Placental pericyte (primary cell): ENCODE results near the gene KRT23. TPM values are rescaled to one million over a fixed set of nuclear protein-coding genes. Genes with fewer than 3 reads are reported as not detected.

Experiments
- total RNA-seq: library from RNA; depleted of rRNA; stranded (reverse); fragments of >200 nt; gene quantifications from 2 replicates; pipeline ENCODE4 v1.2.3, GENCODE V29; 2012

KRT23 gene, protein sequence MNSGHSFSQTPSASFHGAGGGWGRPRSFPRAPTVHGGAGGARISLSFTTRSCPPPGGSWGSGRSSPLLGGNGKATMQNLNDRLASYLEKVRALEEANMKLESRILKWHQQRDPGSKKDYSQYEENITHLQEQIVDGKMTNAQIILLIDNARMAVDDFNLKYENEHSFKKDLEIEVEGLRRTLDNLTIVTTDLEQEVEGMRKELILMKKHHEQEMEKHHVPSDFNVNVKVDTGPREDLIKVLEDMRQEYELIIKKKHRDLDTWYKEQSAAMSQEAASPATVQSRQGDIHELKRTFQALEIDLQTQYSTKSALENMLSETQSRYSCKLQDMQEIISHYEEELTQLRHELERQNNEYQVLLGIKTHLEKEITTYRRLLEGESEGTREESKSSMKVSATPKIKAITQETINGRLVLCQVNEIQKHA
- total RNA-seq, result 0.22 TPM in 1 of 2 replicates, not detected in the other

DNA sequence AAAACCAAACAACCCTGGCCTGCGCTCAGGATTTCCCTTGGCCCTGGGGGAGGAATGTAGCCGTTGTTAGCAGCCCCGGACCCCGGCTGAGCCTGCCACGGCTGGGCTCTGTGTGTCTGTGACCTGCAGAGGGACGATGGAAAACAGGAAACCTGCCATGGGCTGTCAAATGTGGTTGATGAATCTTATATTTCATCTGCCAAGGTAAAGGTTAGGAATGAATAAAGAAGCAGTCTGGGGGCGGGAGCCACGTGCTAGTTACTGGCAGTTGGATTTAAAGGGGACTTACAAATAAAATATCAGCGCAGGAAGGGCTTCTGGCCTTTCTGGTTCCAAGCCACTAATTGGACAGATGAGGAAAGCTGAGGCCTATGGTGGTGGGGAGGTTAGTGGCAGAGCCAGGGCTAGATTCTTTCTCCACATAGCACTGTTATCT is at the start of gene KRT23:
KRT23 (minus strand) TSS at position 263 of the 436 bp plus-strand sequence. CDS start 1,043 bp downstream, outside the sequence.

DNA sequence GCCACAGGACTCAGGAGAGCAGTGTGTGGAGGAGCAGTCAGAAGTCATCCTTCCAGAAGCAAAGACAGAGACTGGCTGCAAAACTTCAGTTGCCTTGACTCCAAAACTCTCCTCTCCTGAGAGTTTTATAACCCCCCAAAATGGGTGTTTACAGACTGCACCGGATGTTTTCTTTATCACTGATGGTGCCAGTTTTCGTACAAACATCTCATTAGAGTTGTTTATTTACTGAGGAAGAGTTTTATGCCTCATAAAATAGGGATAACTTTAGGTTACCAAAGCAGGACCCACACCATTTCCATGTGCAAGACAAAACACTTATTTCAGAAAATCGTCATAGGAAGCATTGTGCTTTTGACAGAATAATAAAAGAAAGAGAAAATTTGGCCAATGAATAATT is 46.8 kb upstream of the KRT23 start, which contains the start of gene KRT40:
KRT40 (minus strand) TSS at position 101 of the 400 bp plus-strand sequence; CDS start at position 48, 53 bp downstream.

DNA sequence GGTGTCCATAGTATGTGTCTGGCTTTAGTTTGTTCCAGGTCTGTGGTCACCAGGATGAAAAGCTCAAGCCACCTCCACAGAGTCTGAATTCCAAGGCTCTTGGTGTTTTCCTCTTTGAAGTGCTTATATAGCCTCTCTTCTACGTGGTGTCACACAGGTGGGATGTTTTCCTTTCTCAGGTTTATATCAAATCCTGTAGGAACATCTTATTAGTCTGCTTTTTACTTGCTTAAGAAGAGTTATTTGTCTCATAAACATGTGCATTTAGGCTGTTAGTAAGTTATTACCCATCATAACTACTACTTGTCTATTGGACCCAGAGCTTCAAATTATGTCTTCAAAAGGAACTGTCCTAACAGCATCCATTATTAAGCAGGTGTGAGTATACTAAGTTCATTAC is 29.4 kb upstream of the KRT23 start, which contains the start of gene KRT39:
KRT39 (minus strand) TSS at position 101 of the 400 bp plus-strand sequence; CDS start at position 9, 92 bp downstream.

DNA sequence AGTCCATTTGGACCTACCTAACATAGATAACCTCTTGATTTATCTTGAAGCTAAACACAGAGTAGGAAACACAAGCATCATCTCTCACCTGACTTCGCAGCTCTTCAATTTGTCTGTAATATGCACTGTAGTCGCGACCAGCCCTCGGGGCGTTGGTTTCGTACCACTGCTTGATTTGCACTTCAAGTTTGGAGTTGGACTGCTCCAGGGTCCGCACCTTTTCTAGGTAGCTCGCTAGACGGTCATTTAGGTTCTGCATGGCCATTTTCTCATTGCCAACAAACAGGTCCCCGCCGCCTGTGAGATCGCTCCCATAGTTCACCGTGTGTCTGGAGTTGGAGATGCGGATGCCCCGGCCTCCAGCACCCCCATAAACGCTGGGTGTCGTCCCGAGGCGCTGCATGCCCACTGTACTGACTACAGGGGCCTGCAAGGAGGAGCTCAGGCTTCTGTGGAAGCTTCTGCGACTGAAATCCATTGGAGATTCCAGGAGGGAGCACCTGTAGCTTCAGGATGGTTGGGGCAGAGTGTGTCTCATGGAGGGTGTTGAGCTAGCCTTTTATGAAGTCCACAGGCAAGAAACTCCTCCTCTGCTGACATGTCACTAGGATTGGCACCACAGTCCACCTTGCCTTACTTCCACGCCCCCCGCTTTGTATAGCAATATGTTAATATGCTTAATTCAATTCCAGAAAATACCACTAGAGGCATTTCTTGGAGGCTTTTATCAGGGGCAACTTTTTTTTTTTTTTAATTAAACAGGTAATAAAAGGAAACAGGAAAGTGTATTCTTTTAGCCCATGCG is 52.5 kb downstream of the KRT23 start, which contains the start of gene KRT20:
KRT20 (minus strand) TSS at position 535 of the 805 bp plus-strand sequence; CDS start at position 478, 57 bp downstream.

Other genes with a start within 250 kb of the KRT23 start
- gene KRT24, start 233.9 kb downstream of the KRT23 start, total RNA-seq, result 0.14 TPM in 1 of 2 replicates, not detected in the other
- gene KRT25, start 182.3 kb downstream of the KRT23 start, total RNA-seq, result not detected in 2 replicates
- gene KRT26, start 165.4 kb downstream of the KRT23 start, total RNA-seq, result not detected in 2 replicates
- gene KRT27, start 155.1 kb downstream of the KRT23 start, total RNA-seq, result not detected in 2 replicates
- gene KRT28, start 137.7 kb downstream of the KRT23 start, total RNA-seq, result not detected in 2 replicates
- 3.1 and 3.5 TPM in 2 replicates for gene KRT10, start 115.0 kb downstream of the KRT23 start, total RNA-seq
- gene KRT12, start 70.4 kb downstream of the KRT23 start, total RNA-seq, result 0.43 TPM in 1 of 2 replicates, not detected in the other
- not detected in 2 replicates for gene KRT20, start 52.4 kb downstream of the KRT23 start, total RNA-seq
- 0.43 TPM in 1 of 2 replicates, not detected in the other for gene KRT39, start 29.3 kb upstream of the KRT23 start, total RNA-seq
- 0.14 TPM in 1 of 2 replicates, not detected in the other for gene KRT40, start 46.7 kb upstream of the KRT23 start, total RNA-seq
- not detected in 2 replicates for gene KRTAP3-3, start 56.5 kb upstream of the KRT23 start, total RNA-seq
- gene KRTAP3-2, start 62.3 kb upstream of the KRT23 start, total RNA-seq, result not detected in 2 replicates
- not detected in 2 replicates for gene KRTAP3-1, start 71.5 kb upstream of the KRT23 start, total RNA-seq
- 1.5 and 14.2 TPM in 2 replicates for gene KRTAP1-5, start 89.6 kb upstream of the KRT23 start, total RNA-seq
- gene KRTAP1-4, start 92.5 kb upstream of the KRT23 start, total RNA-seq, result not detected in 2 replicates
- gene KRTAP1-3, start 97.2 kb upstream of the KRT23 start, total RNA-seq, result not detected in 2 replicates
- not detected in 2 replicates for gene KRTAP1-1, start 103.8 kb upstream of the KRT23 start, total RNA-seq
- not detected in 2 replicates for gene KRTAP2-1, start 109.7 kb upstream of the KRT23 start, total RNA-seq
- not detected in 2 replicates for gene KRTAP2-2, start 117.6 kb upstream of the KRT23 start, total RNA-seq
- gene KRTAP2-3, start 122.5 kb upstream of the KRT23 start, total RNA-seq, result 0.72 TPM in 1 of 2 replicates, not detected in the other
- not detected in 2 replicates for gene KRTAP2-4, start 128.2 kb upstream of the KRT23 start, total RNA-seq
- not detected in 2 replicates for gene KRTAP4-7, start 146.5 kb upstream of the KRT23 start, total RNA-seq
- gene KRTAP4-8, start 160.5 kb upstream of the KRT23 start, total RNA-seq, result not detected in 2 replicates
- not detected in 2 replicates for gene KRTAP4-16, start 164.6 kb upstream of the KRT23 start, total RNA-seq
- not detected in 2 replicates for gene KRTAP4-9, start 167.7 kb upstream of the KRT23 start, total RNA-seq
- gene KRTAP4-11, start 180.7 kb upstream of the KRT23 start, total RNA-seq, result not detected in 2 replicates
- not detected in 2 replicates for gene KRTAP4-12, start 186.5 kb upstream of the KRT23 start, total RNA-seq
- not detected in 2 replicates for gene KRTAP4-6, start 202.9 kb upstream of the KRT23 start, total RNA-seq
- gene KRTAP4-5, start 212.2 kb upstream of the KRT23 start, total RNA-seq, result not detected in 2 replicates
- gene KRTAP4-4, start 223.1 kb upstream of the KRT23 start, total RNA-seq, result not detected in 2 replicates
- gene KRTAP4-3, start 230.6 kb upstream of the KRT23 start, total RNA-seq, result not detected in 2 replicates
- not detected in 2 replicates for gene KRTAP4-2, start 240.6 kb upstream of the KRT23 start, total RNA-seq
- gene KRTAP4-1, start 247.3 kb upstream of the KRT23 start, total RNA-seq, result not detected in 2 replicates